Measurements from ENCODE around the gene CA10.

The CA10 gene

DNA sequence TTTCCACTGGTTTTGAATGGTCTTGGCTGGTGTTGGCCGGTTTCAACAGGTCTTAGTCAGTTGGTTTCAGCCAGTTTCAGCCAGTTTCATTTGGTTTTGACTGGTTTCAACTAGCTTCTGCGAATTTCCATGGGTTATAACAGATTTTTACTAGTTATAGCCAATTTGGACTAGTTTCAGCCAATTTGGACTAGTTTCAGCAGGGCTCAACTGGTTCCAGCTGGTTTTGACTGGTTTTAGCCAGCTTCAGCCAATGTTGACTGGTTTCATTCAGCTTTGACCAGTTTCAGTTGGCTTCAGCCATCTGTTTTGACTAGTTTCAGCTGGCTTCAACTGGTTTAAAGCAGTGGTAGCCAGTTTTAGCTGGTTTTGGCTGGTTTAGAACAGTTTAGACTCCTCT, 465.6 kb downstream of the CA10 start:
- H3K4me3 ChIP-seq (ENCODE audit: low read depth, low read length), result no peak overlapping the region
- TF ChIP-seq, protein P1, sequence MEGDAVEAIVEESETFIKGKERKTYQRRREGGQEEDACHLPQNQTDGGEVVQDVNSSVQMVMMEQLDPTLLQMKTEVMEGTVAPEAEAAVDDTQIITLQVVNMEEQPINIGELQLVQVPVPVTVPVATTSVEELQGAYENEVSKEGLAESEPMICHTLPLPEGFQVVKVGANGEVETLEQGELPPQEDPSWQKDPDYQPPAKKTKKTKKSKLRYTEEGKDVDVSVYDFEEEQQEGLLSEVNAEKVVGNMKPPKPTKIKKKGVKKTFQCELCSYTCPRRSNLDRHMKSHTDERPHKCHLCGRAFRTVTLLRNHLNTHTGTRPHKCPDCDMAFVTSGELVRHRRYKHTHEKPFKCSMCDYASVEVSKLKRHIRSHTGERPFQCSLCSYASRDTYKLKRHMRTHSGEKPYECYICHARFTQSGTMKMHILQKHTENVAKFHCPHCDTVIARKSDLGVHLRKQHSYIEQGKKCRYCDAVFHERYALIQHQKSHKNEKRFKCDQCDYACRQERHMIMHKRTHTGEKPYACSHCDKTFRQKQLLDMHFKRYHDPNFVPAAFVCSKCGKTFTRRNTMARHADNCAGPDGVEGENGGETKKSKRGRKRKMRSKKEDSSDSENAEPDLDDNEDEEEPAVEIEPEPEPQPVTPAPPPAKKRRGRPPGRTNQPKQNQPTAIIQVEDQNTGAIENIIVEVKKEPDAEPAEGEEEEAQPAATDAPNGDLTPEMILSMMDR (IDR thresholded peaks at IDR 0.05; ENCODE audit: low read depth, low read length), result no peak
- H3K36me3 ChIP-seq, result no peaks in the 10 kb centered on the region
- H3K27ac ChIP-seq, result no peak overlapping the region
- DNase-seq, result no peak
- peaks cover 6% of the 10 kb centered on the region for H3K9me3 ChIP-seq (ENCODE audit: severe bottlenecking)
- H3K27me3 ChIP-seq (ENCODE audit: insufficient read depth, low read depth, severe bottlenecking), result no peaks in the 10 kb centered on the region

DNA sequence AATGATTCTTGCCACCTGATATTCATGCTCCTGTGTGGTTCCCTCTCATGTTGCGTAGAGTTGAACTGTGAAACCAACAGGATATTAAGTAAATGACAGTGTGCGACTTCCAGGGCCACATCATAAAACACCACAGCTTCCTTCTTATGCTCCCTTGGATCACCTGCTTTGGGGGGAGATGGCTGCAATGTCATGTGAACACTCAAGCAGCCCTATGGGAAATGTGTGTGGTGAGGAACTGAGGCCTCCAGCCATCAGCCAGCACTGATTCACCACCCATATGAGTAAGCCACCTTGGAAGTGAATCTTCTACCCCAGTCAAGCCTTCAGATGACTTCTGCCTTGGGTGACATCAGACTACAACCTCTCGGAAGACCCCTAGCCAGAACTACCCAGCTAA, 470.6 kb downstream of the CA10 start:
- TF ChIP-seq, protein P1 (IDR thresholded peaks at IDR 0.05; ENCODE audit: low read depth, low read length), result no peak
- H3K36me3 ChIP-seq, result no peaks in the 10 kb centered on the region
- no peaks in the 10 kb centered on the region for H3K27me3 ChIP-seq (ENCODE audit: insufficient read depth, low read depth, severe bottlenecking)
- peaks cover 2% of the 10 kb centered on the region for H3K9me3 ChIP-seq (ENCODE audit: severe bottlenecking)
- no peak overlapping the region for H3K27ac ChIP-seq
- no peak overlapping the region for H3K4me3 ChIP-seq (ENCODE audit: low read depth, low read length)
- DNase-seq, result no peak

DNA sequence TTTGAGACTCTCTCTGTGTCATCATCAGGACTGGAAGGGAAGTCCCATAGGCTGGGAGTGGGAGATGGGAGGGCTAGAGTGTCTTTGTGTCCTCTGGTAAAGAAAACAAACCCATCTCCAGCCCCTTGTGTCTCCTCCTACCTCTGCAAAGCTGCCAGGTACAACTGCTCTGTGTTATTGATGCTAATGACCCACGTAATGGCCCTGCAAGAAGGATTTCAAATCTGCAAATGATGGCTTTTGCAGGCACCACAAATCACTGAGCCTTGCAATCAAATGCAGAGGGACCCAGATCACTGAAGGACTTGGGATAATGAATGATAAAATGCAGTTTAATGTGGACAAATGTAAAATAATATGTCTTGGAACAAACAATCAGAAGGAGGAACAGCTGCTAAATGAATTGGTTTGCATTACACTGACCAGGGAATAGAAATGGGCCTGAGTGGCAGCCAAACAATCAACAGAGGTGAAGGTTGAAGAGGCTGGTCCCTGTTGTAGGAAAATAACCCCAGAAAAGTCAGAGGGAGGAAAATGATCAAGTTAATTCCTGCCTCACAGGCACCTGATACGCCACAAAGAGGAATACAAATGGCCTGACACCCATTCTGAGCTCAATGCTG, 473.1 kb downstream of the CA10 start:
- Histone ChIP-seq H3K4me3 (ENCODE audit: low read depth, low read length) (no peak overlapping the region), H3K9me3 (ENCODE audit: severe bottlenecking) (no peaks in the 10 kb centered on the region), H3K27ac (no peak overlapping the region), H3K36me3 (no peaks in the 10 kb centered on the region), H3K27me3 (ENCODE audit: insufficient read depth, low read depth, severe bottlenecking) (no peaks in the 10 kb centered on the region)
- TF ChIP-seq, protein P1 (IDR thresholded peaks at IDR 0.05; ENCODE audit: low read depth, low read length), result no peak
- no peak for DNase-seq

DNA sequence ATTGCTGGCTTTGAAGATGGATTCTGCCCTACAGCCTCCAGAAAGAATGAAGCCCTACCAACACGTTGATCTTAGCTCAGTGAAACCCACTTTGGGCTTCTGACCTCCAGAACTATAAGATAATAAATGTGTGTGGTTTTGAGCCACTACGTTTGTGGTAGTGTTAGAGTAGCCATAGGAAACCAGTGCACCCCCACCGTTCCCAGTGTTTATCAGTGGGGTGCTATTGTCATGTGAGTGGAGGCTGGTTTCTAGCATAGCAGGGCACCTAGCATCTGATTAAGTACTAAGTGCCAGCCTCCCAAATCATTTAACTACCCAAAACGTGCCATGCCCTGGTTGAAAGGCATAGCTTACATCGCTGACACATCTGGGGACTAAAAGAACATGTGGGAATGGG, 474.3 kb downstream of the CA10 start:
- no peak overlapping the region for H3K27ac ChIP-seq
- H3K9me3 ChIP-seq (ENCODE audit: severe bottlenecking), result no peaks in the 10 kb centered on the region
- TF ChIP-seq, protein P1 (IDR thresholded peaks at IDR 0.05; ENCODE audit: low read depth, low read length), result no peak
- H3K27me3 ChIP-seq (ENCODE audit: insufficient read depth, low read depth, severe bottlenecking), result no peaks in the 10 kb centered on the region
- no peak overlapping the region for H3K4me3 ChIP-seq (ENCODE audit: low read depth, low read length)
- no peaks in the 10 kb centered on the region for H3K36me3 ChIP-seq
- DNase-seq, result no peak

DNA sequence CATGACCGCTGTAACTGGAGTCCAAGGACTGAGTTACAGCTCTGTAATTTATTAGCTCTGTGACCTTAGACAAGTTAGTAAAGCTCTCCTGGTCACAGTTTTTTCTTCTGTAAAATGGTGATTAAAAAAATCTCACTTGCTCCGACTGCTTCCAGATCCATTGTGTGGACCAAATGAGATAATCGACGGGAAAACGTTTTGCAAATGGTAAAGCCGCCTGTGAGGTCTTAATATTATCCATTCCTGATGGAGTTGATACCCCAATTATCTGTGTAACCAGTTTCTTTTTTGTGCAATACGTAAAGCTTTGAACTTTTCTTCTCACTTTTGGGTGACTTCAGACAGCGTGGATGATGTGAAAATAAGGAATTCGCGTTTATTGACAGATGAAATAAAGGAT, 475.2 kb downstream of the CA10 start:
- DNase-seq, result no peak
- no peak overlapping the region for H3K27ac ChIP-seq
- H3K9me3 ChIP-seq (ENCODE audit: severe bottlenecking), result no peaks in the 10 kb centered on the region
- no peak overlapping the region for H3K4me3 ChIP-seq (ENCODE audit: low read depth, low read length)
- no peaks in the 10 kb centered on the region for H3K27me3 ChIP-seq (ENCODE audit: insufficient read depth, low read depth, severe bottlenecking)
- TF ChIP-seq, protein P1 (IDR thresholded peaks at IDR 0.05; ENCODE audit: low read depth, low read length), result no peak
- H3K36me3 ChIP-seq, result no peaks in the 10 kb centered on the region

DNA sequence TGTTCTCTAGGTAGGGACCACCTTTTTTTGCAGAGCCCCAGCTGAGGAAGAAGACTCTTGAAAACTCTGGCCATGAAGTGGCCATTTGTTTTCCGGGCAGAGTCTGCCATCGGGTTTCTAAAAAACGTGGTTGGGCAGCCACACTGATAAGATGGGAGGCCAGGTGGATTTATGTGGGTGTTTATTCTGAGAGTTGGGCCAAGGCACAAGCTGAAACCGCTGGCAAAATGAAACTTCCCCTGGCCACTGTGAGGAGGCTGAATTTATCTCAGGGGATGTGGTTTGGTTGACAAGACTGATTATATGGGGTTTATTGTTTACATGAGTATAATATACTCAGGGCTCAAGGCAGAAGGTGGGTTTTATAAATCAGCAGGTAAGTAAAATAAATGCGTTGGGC, 476.4 kb downstream of the CA10 start:
- Histone ChIP-seq H3K4me3 (ENCODE audit: low read depth, low read length) (no peak overlapping the region), H3K9me3 (ENCODE audit: severe bottlenecking) (no peaks in the 10 kb centered on the region), H3K36me3 (no peaks in the 10 kb centered on the region), H3K27me3 (ENCODE audit: insufficient read depth, low read depth, severe bottlenecking) (no peaks in the 10 kb centered on the region), H3K27ac (no peak overlapping the region)
- no peak for DNase-seq
- TF ChIP-seq, protein P1 (IDR thresholded peaks at IDR 0.05; ENCODE audit: low read depth, low read length), result no peak

All from WERI-Rb-1 (cell line).